OCI-LY7 (cell line): ENCODE data around the gene NMT1.

Experiments
- CTCF ChIP-seq: fragments of 200-600 bp; sonication (generic); conservative IDR thresholded peaks from 2 replicates; pipeline ENCODE4 v1.5.1; 2014; ENCODE audit warnings: mild to moderate bottlenecking, antibody characterized with exemption, low read length, moderate library complexity, mixed read lengths
- EZH2phosphoT487 ChIP-seq: fragments of 200-600 bp; sonication (generic); IDR thresholded peaks from 2 replicates; pipeline ENCODE4 v1.6.1; 2018; ENCODE audit warnings: low read depth, borderline replicate concordance, mild to moderate bottlenecking, mixed run types, antibody characterized with exemption, low read length, moderate library complexity, mixed read lengths

- TF ChIP-seq CTCF (no peak), EZH2phosphoT487 (no peak)
Measured at GRCh38 chr17:45112559-45113423, 51.7 kb downstream of the NMT1 start.
